A673 (cell line): ENCODE results near the gene PPM1M. TPM values are rescaled to one million over a fixed set of nuclear protein-coding genes. Genes with fewer than 3 reads are reported as not detected.

Experiments
- BruUV-seq: library from RNA; stranded (reverse); fragments of 400-500 nt; replicated peaks from 2 replicates; lab custom pipeline; 2021; lab: Mats Ljungman, UMichigan
- CTCF ChIA-PET: fragments of 300-600 bp; sonication (Branson Sonifier 250); formaldehyde crosslinking; loops from one replicate; lab custom pipeline; 2022; ENCODE audit warnings: antibody characterized with exemption; lab: Charles Lee
- POLR2A ChIA-PET: fragments of 300-600 bp; sonication (Branson Sonifier 250); formaldehyde crosslinking; loops from one replicate; lab custom pipeline; 2022; ENCODE audit warnings: antibody characterized with exemption; ENCODE audit not compliant: low non-redundant PET; lab: Charles Lee
- DNase-seq: peaks from one replicate; pipeline ENCODE4 v3.0.0-alpha.2; 2015; ENCODE audit warnings: low spot score
- H3K27ac ChIP-seq: fragments of 200-600 bp; sonication (generic); 2 replicates; pipeline ENCODE4 v1.5.1; 2016; ENCODE audit warnings: mixed run types, low read depth, mild to moderate bottlenecking, mixed read lengths, antibody characterized with exemption, low read length; ENCODE audit not compliant: poor library complexity, severe bottlenecking
- H3K27me3 ChIP-seq: fragments of 200-600 bp; sonication (generic); replicated peaks from 2 replicates; pipeline ENCODE4 v1.6.1; 2017; ENCODE audit warnings: mixed run types, low read depth, mild to moderate bottlenecking, mixed read lengths, antibody characterized with exemption, low read length; ENCODE audit not compliant: insufficient read depth, poor library complexity
- H3K36me3 ChIP-seq: fragments of 200-600 bp; sonication (generic); 2 replicates; pipeline ENCODE4 v1.6.1; 2016; ENCODE audit warnings: mixed run types, mild to moderate bottlenecking, mixed read lengths, antibody characterized with exemption, low read length; ENCODE audit not compliant: insufficient read depth, poor library complexity, severe bottlenecking
- H3K4me1 ChIP-seq: fragments of 200-600 bp; sonication (generic); 2 replicates; pipeline ENCODE4 v1.6.1; 2017; ENCODE audit warnings: mixed run types, mild to moderate bottlenecking, mixed read lengths, antibody characterized with exemption, low read length; ENCODE audit not compliant: insufficient read depth, poor library complexity, severe bottlenecking
- H3K4me3 ChIP-seq: fragments of 200-600 bp; sonication (generic); 2 replicates; pipeline ENCODE4 v1.5.1; 2016; ENCODE audit warnings: low read depth, mixed run types, mild to moderate bottlenecking, mixed read lengths, low read length; ENCODE audit not compliant: poor library complexity, severe bottlenecking
- H3K9me3 ChIP-seq: fragments of 200-600 bp; sonication (generic); 2 replicates; pipeline ENCODE4 v1.6.1; 2016; ENCODE audit warnings: mixed run types, low read depth, mild to moderate bottlenecking, mixed read lengths, antibody characterized with exemption, low read length; ENCODE audit not compliant: poor library complexity, severe bottlenecking
- EZH2 ChIP-seq: fragments of 200-600 bp; sonication (generic); IDR thresholded peaks from 2 replicates; pipeline ENCODE4 v1.6.1; 2017; ENCODE audit warnings: borderline replicate concordance, low read depth, mild to moderate bottlenecking, mixed read lengths, antibody characterized with exemption, low read length; ENCODE audit not compliant: poor library complexity, severe bottlenecking
- intact Hi-C: fragments of 100-400 bp; cut with micrococcal nuclease; formaldehyde crosslinking; loops from one replicate; pipeline ENCODE4 v1.10.0; 2022; ENCODE audit not compliant: unreplicated experiment
- total RNA-seq: library from RNA; stranded (reverse); gene quantifications from 2 replicates; pipeline ENCODE4 v1.2.3, GENCODE V29; 2021
- TF ChIP-seq, protein P1 (sequence below): fragments of 300-800, 200-600 bp; sonication (generic); conservative IDR thresholded peaks from 2 replicates; pipeline ENCODE4 v1.5.1; 2017; ENCODE audit warnings: low read depth, mild to moderate bottlenecking, antibody characterized with exemption, low read length, moderate library complexity, mixed read lengths

Gene PPM1M
- total RNA-seq, 1 experiment from 2014 or later: 3.6 TPM

DNA sequence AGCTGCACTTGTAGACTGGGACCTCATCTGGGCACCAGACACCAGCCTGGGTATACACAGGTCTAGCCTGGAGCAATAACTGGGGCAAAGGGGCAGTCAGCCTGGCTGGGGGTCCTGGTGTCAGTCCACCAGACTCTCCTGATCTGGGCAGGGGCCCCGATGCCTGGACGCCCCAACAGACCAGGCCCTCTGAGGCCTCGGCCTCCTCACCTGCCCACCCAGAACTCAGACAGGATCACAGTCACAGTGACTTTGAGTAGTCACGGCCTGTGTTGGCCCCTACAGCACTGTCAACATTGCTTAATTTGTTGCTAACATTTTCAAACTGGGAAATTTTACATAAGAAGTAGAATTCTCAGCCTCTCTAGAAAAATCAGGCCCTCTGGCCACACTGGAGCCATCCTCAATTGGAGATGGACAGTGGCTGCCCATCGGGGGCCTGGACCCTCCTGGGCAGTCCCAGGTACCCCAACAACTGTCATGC, 12.4 kb upstream of the PPM1M start:
- DNase-seq: no peak
- no peak overlapping the region for H3K4me3 ChIP-seq
- no peak overlapping the region for H3K27ac ChIP-seq
- no peaks in the 10 kb centered on the region for H3K36me3 ChIP-seq
- intact Hi-C loops: no loop called here
- H3K4me1 ChIP-seq: no peaks in the 10 kb centered on the region
- H3K9me3 ChIP-seq: no peaks in the 10 kb centered on the region
- no TSS peak for BruUV-seq
- ChIA-PET CTCF (no interaction called here), POLR2A (no interaction called here)
- no peaks in the 10 kb centered on the region for H3K27me3 ChIP-seq
- TF ChIP-seq EZH2: no peak
- TF ChIP-seq, protein P1, sequence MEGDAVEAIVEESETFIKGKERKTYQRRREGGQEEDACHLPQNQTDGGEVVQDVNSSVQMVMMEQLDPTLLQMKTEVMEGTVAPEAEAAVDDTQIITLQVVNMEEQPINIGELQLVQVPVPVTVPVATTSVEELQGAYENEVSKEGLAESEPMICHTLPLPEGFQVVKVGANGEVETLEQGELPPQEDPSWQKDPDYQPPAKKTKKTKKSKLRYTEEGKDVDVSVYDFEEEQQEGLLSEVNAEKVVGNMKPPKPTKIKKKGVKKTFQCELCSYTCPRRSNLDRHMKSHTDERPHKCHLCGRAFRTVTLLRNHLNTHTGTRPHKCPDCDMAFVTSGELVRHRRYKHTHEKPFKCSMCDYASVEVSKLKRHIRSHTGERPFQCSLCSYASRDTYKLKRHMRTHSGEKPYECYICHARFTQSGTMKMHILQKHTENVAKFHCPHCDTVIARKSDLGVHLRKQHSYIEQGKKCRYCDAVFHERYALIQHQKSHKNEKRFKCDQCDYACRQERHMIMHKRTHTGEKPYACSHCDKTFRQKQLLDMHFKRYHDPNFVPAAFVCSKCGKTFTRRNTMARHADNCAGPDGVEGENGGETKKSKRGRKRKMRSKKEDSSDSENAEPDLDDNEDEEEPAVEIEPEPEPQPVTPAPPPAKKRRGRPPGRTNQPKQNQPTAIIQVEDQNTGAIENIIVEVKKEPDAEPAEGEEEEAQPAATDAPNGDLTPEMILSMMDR: no peak

DNA sequence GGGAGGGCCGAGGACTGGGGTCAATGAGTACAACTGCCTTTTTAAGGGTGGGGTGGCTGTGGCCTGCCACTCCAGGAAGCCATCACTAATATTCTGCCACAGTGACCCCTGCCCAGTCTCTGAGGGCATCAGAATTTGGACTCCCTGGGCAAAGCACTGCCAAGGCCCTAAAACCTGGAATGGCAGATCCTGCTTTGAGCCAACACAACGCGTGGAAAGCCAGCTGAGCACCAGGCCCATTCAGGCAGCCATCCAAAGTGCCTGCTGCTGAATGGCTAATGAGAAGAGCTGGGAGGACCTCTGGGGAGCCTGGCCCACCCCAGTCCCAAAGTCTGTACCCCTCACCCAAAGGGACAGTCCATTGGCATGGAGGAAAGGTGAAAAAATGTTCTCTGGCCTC, 11.6 kb upstream of the PPM1M start:
- ChIA-PET CTCF (no interaction called here), POLR2A (no interaction called here)
- Histone ChIP-seq H3K9me3 (no peaks in the 10 kb centered on the region), H3K27me3 (no peaks in the 10 kb centered on the region), H3K4me3 (no peak overlapping the region), H3K27ac (no peak overlapping the region), H3K36me3 (no peaks in the 10 kb centered on the region), H3K4me1 (no peaks in the 10 kb centered on the region)
- no peak for DNase-seq
- intact Hi-C loops: no loop called here
- no peak for TF ChIP-seq EZH2
- TF ChIP-seq, protein P1: no peak
- no TSS peak for BruUV-seq

GRCh38 chr3:52234516-52235447, 10.8 kb upstream of the PPM1M start:
- no peak for TF ChIP-seq EZH2
- TF ChIP-seq, protein P1: no peak
- CTCF ChIA-PET: no interaction called here
- no TSS peak for BruUV-seq
- Histone ChIP-seq H3K36me3 (no peaks in the 10 kb centered on the region), H3K4me1 (peaks cover under 1% of the 10 kb centered on the region), H3K27me3 (no peaks in the 10 kb centered on the region), H3K27ac (no peak overlapping the region), H3K9me3 (no peaks in the 10 kb centered on the region), H3K4me3 (no peak overlapping the region)
- intact Hi-C loops: no loop called here
- POLR2A ChIA-PET: no interaction called here
- DNase-seq: no peak
